ENCODE measurements around the gene BICD2. TPM values are rescaled to one million over a fixed set of nuclear protein-coding genes. Genes with fewer than 3 reads are reported as not detected.

The BICD2 gene
- total and polyA plus RNA-seq, 2 of the 8 experiments (the other 6 are each of a cell fraction or from before 2014, with no cell fraction given) = 6.6 to 22.8 TPM

- H4K20me1 ChIP-seq (replicated peaks in 1 of 2; ENCODE audit: control insufficient read depth in 1 of 2, insufficient read depth in 2 of 2, low read length in 2 of 2) = peaks cover 0 to 8% of the 10 kb centered on the region in 2 experiments
- no peaks in the 10 kb centered on the region for H3K4me1 ChIP-seq (replicated peaks in 1 of 4; ENCODE audit: control insufficient read depth in 3 of 4, insufficient read depth in 4 of 4, low read length in 3 of 4)
- no peak overlapping the region for H2BK15ac ChIP-seq (ENCODE audit: low read length)
- no peak overlapping the region for H2BK120ac ChIP-seq (replicated peaks; ENCODE audit: low read depth, low read length)
- no peak overlapping the region for H3K4me3 ChIP-seq (ENCODE audit: extremely low read depth in 1 of 4, insufficient read depth in 2 of 4, low read depth in 3 of 4, low read length in 4 of 4)
- CTCF ChIA-PET (ENCODE audit: partially characterized antibody) = no interaction called here
- no peak overlapping the region for H3K4ac ChIP-seq (replicated peaks; ENCODE audit: insufficient read length, low read depth, low read length)
- H3K14ac ChIP-seq (ENCODE audit: insufficient read length) = no peak overlapping the region
- H3K27me3 ChIP-seq (replicated peaks in 1 of 4; ENCODE audit: control insufficient read depth in 3 of 4, extremely low read depth in 1 of 4, insufficient read depth in 3 of 4, low read length in 3 of 4) = no peaks in the 10 kb centered on the region
- no peak overlapping the region for H4K5ac ChIP-seq (ENCODE audit: insufficient read length, low read depth, low read length)
- H3K36me3 ChIP-seq (ENCODE audit: control insufficient read depth in 2 of 4, insufficient read depth in 4 of 4, low read length in 3 of 4) = peaks cover 13 to 24% (median 18%) of the 10 kb centered on the region in 4 experiments
- H3K27ac ChIP-seq (ENCODE audit: low read depth, low read length) = no peak overlapping the region
- no peak overlapping the region for H2AFZ ChIP-seq (ENCODE audit: low read length)
- no peak overlapping the region for H2AK5ac ChIP-seq (ENCODE audit: low read depth, low read length)
- no peak overlapping the region for H3K23ac ChIP-seq (ENCODE audit: insufficient read length)
- H3K18ac ChIP-seq (ENCODE audit: extremely low read depth, low read length) = no peak overlapping the region
- H3K79me2 ChIP-seq (ENCODE audit: control insufficient read depth in 1 of 2, insufficient read depth in 2 of 2, low read length in 2 of 2) = no peaks in the 10 kb centered on the region
- H2BK12ac ChIP-seq (ENCODE audit: low read depth, low read length) = no peak overlapping the region
- no peak overlapping the region for H4K91ac ChIP-seq (replicated peaks; ENCODE audit: insufficient read length, low read length)
- H3K56ac ChIP-seq (replicated peaks; ENCODE audit: insufficient read length, low read depth, low read length) = no peak overlapping the region
- H3K79me1 ChIP-seq (ENCODE audit: low read depth, low read length) = no peaks in the 10 kb centered on the region; the same call in 1 of the 2 replicates
- H2BK20ac ChIP-seq (ENCODE audit: low read length) = no peak overlapping the region
- POLR2A ChIA-PET (ENCODE audit: partially characterized antibody) = no interaction called here
- H3K4me2 ChIP-seq (ENCODE audit: insufficient read depth in 1 of 2, low read depth in 2 of 2, low read length in 2 of 2) = no peak overlapping the region
- DNase-seq (ENCODE audit: low read depth in 1 of 2, low spot score in 2 of 2) = no peak
- H3K9me3 ChIP-seq (ENCODE audit: insufficient read depth in 2 of 2, low read depth in 1 of 2, low read length in 1 of 2) = no peaks in the 10 kb centered on the region
- no peak for FAIRE-seq
- WGBS, 2 experiments (ENCODE audit: extremely low coverage in 1 of 2, insufficient coverage in 1 of 2, insufficient read length in 1 of 2, insufficient replicate concordance in 2 of 2, low coverage in 1 of 2, low lambda C conversion rate in 2 of 2, missing lambda C conversion rate in 1 of 2) = 95% methylated on average over 2 of the region's 2 CpGs; no CpG with 5 or more reads in 1 of the 2 experiments
- H4K8ac ChIP-seq (ENCODE audit: extremely low read depth, insufficient read depth, low read length) = no peak overlapping the region
- H3K9ac ChIP-seq (replicated peaks in 1 of 4; ENCODE audit: extremely low read depth in 1 of 4, low read depth in 3 of 4, low read length in 3 of 4) = no peak overlapping the region
- H3K23me2 ChIP-seq (ENCODE audit: low read depth, low read length) = no peaks in the 10 kb centered on the region
- no peak overlapping the region for H2BK5ac ChIP-seq (ENCODE audit: low read depth, low read length)
- TF ChIP-seq, protein P1, sequence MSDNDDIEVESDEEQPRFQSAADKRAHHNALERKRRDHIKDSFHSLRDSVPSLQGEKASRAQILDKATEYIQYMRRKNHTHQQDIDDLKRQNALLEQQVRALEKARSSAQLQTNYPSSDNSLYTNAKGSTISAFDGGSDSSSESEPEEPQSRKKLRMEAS (IDR thresholded peaks at IDR 0.05) = no peak
- TF ChIP-seq SP4 (IDR thresholded peaks at IDR 0.05; ENCODE audit: low read length) (no peak), SIRT6 (IDR thresholded peaks at IDR 0.05; ENCODE audit: low read length) (no peak), SAP30 (IDR thresholded peaks at IDR 0.05; ENCODE audit: insufficient read depth, insufficient replicate concordance, low read length) (no peak), SIN3A (conservative IDR thresholded peaks at IDR 0.05 in 1 of 2, IDR thresholded peaks at IDR 0.05 in 1 of 2; ENCODE audit: low read depth in 1 of 2, low read length in 2 of 2) (no peak), SRF (IDR thresholded peaks at IDR 0.05; ENCODE audit: low read depth, low read length) (no peak), EGR1 (IDR thresholded peaks at IDR 0.05; ENCODE audit: borderline replicate concordance, low read depth, low read length) (no peak), YY1 (IDR thresholded peaks at IDR 0.05; ENCODE audit: low read depth, low read length) (no peak), TAF7 (optimal IDR thresholded peaks at IDR 0.05; ENCODE audit: borderline replicate concordance, low read depth, low read length) (no peak), JUND (IDR thresholded peaks at IDR 0.05; ENCODE audit: low read length) (no peak), CREB1 (IDR thresholded peaks at IDR 0.05) (no peak)
- TF ChIP-seq, protein P2, sequence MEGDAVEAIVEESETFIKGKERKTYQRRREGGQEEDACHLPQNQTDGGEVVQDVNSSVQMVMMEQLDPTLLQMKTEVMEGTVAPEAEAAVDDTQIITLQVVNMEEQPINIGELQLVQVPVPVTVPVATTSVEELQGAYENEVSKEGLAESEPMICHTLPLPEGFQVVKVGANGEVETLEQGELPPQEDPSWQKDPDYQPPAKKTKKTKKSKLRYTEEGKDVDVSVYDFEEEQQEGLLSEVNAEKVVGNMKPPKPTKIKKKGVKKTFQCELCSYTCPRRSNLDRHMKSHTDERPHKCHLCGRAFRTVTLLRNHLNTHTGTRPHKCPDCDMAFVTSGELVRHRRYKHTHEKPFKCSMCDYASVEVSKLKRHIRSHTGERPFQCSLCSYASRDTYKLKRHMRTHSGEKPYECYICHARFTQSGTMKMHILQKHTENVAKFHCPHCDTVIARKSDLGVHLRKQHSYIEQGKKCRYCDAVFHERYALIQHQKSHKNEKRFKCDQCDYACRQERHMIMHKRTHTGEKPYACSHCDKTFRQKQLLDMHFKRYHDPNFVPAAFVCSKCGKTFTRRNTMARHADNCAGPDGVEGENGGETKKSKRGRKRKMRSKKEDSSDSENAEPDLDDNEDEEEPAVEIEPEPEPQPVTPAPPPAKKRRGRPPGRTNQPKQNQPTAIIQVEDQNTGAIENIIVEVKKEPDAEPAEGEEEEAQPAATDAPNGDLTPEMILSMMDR (IDR thresholded peaks at IDR 0.05; ENCODE audit: control extremely low read depth in 1 of 3, insufficient read depth in 1 of 3, low read depth in 1 of 3, low read length in 3 of 3) = no peak
Measured at GRCh38 chr9:92711146-92711545, 53.5 kb downstream of the BICD2 start.

All from H1 (cell line).